Measurements from ENCODE around the gene ZYX.
A peak's percentile ranks its signal among the peaks of the same experiment; 100 is the strongest.

ZYX gene

GRCh38 chr7:143407287-143408251 is 26.4 kb downstream of the ZYX start:
- peak in 1 of 2 experiments; percentile 55 for DNase-seq (ENCODE audit: low read depth in 1 of 2, low spot score in 1 of 2)
- TF ChIP-seq, protein P1, sequence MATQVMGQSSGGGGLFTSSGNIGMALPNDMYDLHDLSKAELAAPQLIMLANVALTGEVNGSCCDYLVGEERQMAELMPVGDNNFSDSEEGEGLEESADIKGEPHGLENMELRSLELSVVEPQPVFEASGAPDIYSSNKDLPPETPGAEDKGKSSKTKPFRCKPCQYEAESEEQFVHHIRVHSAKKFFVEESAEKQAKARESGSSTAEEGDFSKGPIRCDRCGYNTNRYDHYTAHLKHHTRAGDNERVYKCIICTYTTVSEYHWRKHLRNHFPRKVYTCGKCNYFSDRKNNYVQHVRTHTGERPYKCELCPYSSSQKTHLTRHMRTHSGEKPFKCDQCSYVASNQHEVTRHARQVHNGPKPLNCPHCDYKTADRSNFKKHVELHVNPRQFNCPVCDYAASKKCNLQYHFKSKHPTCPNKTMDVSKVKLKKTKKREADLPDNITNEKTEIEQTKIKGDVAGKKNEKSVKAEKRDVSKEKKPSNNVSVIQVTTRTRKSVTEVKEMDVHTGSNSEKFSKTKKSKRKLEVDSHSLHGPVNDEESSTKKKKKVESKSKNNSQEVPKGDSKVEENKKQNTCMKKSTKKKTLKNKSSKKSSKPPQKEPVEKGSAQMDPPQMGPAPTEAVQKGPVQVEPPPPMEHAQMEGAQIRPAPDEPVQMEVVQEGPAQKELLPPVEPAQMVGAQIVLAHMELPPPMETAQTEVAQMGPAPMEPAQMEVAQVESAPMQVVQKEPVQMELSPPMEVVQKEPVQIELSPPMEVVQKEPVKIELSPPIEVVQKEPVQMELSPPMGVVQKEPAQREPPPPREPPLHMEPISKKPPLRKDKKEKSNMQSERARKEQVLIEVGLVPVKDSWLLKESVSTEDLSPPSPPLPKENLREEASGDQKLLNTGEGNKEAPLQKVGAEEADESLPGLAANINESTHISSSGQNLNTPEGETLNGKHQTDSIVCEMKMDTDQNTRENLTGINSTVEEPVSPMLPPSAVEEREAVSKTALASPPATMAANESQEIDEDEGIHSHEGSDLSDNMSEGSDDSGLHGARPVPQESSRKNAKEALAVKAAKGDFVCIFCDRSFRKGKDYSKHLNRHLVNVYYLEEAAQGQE (IDR thresholded peaks at IDR 0.05; ENCODE audit: insufficient replicate concordance, low read depth) = no peak
- peak; percentile 55; the same call in 1 of the 2 replicates for TF ChIP-seq POLR2AphosphoS5 (IDR thresholded peaks at IDR 0.05; ENCODE audit: low read depth)
- no peak; the same call in 1 of the 2 replicates for TF ChIP-seq SPI1 (IDR thresholded peaks at IDR 0.05; ENCODE audit: borderline replicate concordance, low read depth)
- peak; percentile 20; the same call in 1 of the 2 replicates for TF ChIP-seq GABPA (IDR thresholded peaks at IDR 0.05; ENCODE audit: low read depth)
- no peak for TF ChIP-seq CTCF (IDR thresholded peaks at IDR 0.05; ENCODE audit: insufficient read depth, low read length)
- Histone ChIP-seq H3K27ac (replicated peaks) (peak overlapping the region; percentile 39), H3K4me3 (replicated peaks; ENCODE audit: insufficient read depth, low read length) (peak overlapping the region; percentile 36), H3K27me3 (ENCODE audit: insufficient read depth, poor library complexity, severe bottlenecking) (no peaks in the 10 kb centered on the region)

DNA sequence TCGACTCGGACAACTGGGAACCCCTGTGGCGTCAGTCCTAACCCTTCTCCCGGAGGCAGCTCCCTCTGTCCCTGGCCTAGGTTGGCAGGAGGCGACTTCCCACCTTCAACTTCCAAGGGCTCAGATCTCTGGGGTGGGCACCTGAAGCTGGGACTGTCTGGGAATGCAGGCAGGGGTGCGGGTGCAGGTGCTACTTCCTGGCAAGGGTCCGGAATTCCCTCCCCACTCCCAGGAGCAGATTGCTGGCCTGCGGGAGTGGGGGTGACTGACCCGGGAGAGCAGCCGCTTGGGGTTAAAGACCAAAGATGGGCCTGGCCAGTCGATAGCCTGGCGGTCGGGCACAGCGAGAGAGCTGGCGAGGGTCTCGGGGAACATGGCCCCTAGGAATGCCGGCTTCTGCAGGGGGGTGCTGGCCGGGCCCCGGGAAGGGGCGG is 27.1 kb downstream of the ZYX start:
- Histone ChIP-seq H3K27me3 (ENCODE audit: insufficient read depth, poor library complexity, severe bottlenecking) (no peaks in the 10 kb centered on the region), H3K4me3 (replicated peaks; ENCODE audit: insufficient read depth, low read length) (peak overlapping the region; percentile 36), H3K27ac (replicated peaks) (peak overlapping the region; percentile 39)
- no peak for TF ChIP-seq POLR2AphosphoS5 (IDR thresholded peaks at IDR 0.05; ENCODE audit: low read depth)
- TF ChIP-seq GABPA (IDR thresholded peaks at IDR 0.05; ENCODE audit: low read depth) = no peak
- TF ChIP-seq CTCF (IDR thresholded peaks at IDR 0.05; ENCODE audit: insufficient read depth, low read length) = no peak
- TF ChIP-seq, protein P1 (IDR thresholded peaks at IDR 0.05; ENCODE audit: insufficient replicate concordance, low read depth) = no peak
- no peak for TF ChIP-seq SPI1 (IDR thresholded peaks at IDR 0.05; ENCODE audit: borderline replicate concordance, low read depth)
- DNase-seq (ENCODE audit: low read depth in 1 of 2, low spot score in 1 of 2) = no peak

DNA sequence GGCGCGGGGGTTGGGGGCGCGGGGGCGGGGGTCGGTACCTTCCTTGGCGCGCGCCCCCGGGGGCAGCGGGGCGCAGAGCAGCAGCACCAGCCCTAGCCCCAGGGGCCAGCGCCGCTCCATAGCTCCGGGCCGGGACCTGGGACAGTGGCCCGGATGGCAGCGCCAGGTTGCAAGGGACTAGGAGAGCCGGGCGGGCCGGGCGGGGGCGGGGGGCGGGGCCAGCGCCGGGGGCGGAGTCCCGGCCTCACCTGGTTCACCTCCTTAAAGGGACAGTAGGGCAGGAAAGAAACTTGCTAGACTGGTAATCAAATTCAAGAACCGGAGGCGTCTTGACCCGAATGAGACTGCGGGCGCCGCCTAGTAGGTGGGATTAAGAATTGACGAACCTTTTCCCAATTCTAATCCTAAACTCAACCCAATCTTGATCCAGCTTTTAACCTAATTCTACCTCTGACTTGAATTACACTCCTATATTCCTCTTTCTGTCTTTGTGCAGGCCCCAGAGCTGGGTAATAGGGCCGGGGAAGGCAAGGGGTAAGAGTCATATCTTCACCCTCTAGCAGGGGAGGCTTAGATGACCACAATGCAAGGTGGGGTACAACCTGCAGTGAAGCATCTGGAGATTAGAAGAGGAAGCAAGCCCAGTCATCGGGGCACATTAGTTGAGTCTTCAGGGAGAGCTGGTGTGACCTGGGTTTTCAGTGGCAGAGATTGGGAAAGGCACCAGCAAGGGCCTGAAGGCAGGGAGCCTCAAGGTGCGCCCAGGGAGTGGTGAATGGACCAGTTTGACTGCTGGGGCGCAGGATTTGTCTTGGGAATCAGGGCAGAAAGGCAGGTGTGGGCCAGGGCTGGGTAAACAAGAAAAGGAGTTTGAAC is 27.8 kb downstream of the ZYX start, which contains the start of gene EPHA1:
Gene EPHA1, minus strand, starts transcription at position 171 of the 876 bp plus-strand sequence. Its CDS starts 51 bp downstream, at position 120.
- H3K4me3 ChIP-seq (replicated peaks; ENCODE audit: insufficient read depth, low read length) = peak within 1 kb of the TSS; percentile 36
- H3K27me3 ChIP-seq (ENCODE audit: insufficient read depth, poor library complexity, severe bottlenecking) = no peaks in the 10 kb centered on the region
- H3K27ac ChIP-seq (replicated peaks) = peak within 1 kb of the TSS; percentile 69
- TF ChIP-seq, protein P1 (IDR thresholded peaks at IDR 0.05; ENCODE audit: insufficient replicate concordance, low read depth) = no peak
- TF ChIP-seq GABPA (IDR thresholded peaks at IDR 0.05; ENCODE audit: low read depth) (no peak), SPI1 (IDR thresholded peaks at IDR 0.05; ENCODE audit: borderline replicate concordance, low read depth) (no peak), POLR2AphosphoS5 (IDR thresholded peaks at IDR 0.05; ENCODE audit: low read depth) (no peak), CTCF (IDR thresholded peaks at IDR 0.05; ENCODE audit: insufficient read depth, low read length) (no peak)
- DNase-seq (ENCODE audit: low read depth in 1 of 2, low spot score in 1 of 2) = peak in 1 of 2 experiments; percentile 33
